Suppressor macrophage treated with lipopolysaccharide for 4 hours (primary cell): ENCODE data around the gene WDFY3.
A peak's percentile ranks its signal among the peaks of the same experiment; 100 is the strongest.

Experiments used
- DNase-seq: peaks from one replicate; pipeline ENCODE4 v3.0.0-alpha.2; 2020

The WDFY3 gene, protein sequence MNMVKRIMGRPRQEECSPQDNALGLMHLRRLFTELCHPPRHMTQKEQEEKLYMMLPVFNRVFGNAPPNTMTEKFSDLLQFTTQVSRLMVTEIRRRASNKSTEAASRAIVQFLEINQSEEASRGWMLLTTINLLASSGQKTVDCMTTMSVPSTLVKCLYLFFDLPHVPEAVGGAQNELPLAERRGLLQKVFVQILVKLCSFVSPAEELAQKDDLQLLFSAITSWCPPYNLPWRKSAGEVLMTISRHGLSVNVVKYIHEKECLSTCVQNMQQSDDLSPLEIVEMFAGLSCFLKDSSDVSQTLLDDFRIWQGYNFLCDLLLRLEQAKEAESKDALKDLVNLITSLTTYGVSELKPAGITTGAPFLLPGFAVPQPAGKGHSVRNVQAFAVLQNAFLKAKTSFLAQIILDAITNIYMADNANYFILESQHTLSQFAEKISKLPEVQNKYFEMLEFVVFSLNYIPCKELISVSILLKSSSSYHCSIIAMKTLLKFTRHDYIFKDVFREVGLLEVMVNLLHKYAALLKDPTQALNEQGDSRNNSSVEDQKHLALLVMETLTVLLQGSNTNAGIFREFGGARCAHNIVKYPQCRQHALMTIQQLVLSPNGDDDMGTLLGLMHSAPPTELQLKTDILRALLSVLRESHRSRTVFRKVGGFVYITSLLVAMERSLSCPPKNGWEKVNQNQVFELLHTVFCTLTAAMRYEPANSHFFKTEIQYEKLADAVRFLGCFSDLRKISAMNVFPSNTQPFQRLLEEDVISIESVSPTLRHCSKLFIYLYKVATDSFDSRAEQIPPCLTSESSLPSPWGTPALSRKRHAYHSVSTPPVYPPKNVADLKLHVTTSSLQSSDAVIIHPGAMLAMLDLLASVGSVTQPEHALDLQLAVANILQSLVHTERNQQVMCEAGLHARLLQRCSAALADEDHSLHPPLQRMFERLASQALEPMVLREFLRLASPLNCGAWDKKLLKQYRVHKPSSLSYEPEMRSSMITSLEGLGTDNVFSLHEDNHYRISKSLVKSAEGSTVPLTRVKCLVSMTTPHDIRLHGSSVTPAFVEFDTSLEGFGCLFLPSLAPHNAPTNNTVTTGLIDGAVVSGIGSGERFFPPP (N-terminal part only)

DNA sequence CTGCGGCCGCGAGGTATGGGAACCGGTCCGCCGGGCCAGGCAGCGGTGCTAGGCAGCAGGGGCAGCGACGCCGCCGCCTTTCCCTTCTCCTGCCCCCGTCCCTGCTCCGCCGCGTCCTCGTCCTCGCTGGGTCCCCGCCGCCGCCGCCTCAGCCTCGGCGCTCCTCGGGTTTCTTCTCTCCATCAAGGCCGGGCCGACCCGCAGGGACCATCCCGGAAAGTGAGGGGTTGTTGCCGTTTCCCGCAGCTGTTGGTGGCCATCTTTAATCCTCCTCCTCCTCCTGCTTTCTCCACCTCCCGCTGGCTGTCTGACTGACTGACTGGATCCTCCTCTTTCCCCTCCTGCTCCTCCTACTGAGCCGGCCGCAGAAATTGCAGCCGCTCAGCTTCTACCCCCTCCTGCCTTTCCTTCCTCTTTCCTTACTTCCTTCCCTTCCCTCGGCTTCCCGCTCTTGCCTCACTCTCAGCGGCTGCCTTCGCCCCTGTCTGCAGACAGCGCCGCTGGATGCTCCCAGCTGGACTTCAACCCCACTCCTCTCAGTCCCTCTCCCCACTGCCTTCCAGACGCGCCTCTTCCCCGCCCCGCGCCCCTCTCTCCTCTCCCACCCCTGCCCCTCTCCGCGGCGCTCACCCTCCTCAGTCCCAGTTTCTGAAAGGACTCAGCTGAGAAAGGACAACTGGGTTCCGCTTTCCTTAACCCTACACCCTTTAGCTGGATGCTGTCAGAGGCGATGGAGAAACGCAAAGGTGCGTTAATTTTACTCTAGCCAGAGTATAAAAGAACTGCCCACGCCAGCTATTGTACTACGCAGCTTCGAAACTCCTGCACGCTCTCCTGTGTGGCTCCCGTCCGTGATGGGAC, at the start of gene WDFY3:
TSS of gene WDFY3 (minus strand) at position 309 of the 861 bp plus-strand sequence. CDS start 106,099 bp downstream, outside the sequence.
- peak; percentile 93 for DNase-seq

DNA sequence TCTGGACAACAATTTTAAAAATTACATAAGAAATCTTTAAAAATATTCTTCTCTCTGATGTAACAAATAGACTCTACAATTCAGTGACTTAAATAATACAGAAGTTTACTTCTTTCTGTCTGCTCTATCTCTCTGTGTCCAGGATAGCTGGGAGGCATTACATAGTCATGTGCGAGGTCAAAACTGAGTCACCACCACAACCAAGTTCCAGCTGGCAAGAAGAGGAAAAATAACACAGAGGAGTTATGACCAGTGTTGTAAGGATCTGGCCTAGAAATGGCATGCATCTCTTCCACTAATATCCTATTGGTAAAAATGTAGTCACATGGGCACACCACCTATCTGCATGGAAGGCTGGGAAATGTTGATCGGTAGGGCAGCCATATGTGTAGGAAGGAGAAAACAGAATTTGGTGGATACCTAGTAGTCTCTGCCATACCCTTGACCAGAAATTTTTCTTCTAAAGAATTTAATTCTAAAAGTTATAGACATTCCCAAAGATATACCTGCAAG, 39.4 kb upstream of the WDFY3 start:
- DNase-seq: peak; percentile 5

DNA sequence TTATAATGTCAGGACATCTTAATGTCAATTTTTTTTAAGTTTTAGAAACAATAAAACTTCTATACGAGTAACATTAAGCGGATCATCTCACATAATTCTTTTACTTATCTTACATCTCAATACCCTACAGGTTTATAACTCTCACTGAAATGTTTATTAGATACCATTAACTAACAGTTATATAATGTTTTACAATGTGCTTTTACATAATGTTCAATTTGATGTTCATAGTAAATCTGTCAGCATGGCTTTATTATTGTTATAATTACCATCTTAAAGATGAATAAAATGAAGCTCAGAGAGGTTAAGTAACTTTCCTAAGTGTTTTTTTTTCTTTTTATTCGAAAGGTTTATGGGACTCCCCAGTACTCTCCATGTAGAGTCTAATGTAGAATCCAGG, 33.9 kb upstream of the WDFY3 start:
- DNase-seq: no peak

DNA sequence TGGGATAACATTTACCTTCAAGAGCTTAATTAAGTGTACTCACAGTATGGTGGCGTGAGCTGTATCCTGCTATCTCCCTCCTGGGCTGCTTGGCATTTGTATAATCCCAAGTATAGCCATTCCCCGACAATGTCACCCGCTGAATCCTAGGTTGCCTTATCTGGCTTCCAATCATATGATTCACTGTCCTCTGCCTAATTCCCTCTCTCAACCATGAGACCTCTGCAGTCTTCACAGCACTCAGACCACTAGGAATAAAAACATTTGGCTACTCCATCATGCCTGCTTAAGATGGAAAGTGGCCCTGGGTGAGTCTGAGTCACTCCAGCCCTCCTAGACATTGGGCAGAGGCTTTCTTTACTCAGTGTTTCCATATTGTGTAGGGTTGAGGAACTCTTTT, 28.9 kb upstream of the WDFY3 start:
- no peak for DNase-seq

DNA sequence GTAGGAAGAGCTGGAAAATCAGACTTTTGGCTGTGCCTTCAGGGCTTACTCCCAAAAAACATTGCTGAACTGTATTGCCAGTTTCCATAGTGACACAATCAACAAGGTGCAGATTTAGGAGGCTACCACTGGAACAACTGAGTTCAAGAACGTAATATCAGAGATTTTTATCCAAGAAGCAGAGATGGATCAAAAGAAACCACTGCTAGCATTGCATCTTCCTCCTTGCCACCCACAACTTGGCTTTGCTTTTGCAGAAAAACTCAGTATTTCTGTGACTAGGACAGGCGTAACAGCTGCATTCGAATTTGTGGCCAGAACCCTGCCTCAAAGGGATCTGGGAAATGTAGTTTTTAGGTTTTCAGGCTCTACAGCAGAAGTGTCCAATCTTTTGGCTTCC, 27.8 kb upstream of the WDFY3 start:
- no peak for DNase-seq

DNA sequence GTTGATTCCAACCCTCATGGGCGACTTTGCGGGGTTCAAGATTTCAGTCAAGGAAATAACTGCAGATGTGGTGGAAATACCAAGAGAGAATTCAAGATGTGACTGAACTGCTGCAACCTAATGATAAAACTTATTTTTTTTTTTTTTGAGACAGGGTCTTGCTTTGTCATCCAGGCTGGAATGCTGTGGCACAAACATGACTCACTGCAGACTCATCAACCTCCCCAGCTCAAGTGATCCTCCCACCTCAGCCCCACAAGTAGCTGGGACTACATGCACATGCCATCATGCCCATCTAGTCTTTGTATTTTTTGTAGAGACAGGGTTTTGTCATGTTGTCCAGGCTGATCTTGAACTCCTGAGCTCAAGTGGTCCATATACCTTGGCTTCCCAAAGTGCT, 19.5 kb upstream of the WDFY3 start:
- DNase-seq: no peak

DNA sequence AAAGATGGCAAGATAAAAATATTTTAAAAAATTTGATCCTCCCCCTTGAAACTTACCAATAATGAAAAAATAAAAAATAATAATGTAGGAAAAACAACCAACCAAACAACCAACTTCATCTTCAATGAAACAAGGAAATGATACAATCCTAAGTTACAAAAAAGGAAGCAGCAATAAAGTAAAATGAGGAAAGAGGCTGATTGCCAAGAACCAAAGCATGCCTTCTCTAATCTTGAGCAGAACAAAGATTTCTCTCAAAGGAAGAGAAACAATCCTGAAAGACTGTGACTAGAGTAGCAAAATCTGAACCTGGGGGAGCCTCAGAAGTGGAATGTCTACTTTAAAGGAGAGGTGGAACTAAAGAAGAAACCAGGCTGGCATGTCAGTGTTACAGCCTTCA, 10.9 kb upstream of the WDFY3 start:
- DNase-seq: peak; percentile 47

DNA sequence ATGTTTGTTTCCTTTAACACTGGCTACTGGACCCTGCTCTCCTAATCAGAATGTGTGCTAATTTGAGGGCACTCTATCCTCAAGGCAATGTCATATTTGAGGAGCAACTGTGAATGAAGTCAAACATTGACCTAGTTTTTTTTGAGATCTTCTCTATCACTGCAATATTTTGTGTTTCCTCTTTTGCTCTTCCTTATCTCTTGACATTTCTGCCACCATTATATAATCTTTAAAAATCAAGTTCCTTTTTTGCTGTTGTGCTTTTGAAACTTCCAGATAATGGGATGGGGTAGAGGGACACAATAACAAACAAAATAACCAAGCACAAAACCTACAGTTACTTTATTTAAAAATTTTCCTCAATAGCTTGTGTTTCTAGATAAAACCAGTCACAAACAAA, 7.4 kb upstream of the WDFY3 start:
- no peak for DNase-seq

DNA sequence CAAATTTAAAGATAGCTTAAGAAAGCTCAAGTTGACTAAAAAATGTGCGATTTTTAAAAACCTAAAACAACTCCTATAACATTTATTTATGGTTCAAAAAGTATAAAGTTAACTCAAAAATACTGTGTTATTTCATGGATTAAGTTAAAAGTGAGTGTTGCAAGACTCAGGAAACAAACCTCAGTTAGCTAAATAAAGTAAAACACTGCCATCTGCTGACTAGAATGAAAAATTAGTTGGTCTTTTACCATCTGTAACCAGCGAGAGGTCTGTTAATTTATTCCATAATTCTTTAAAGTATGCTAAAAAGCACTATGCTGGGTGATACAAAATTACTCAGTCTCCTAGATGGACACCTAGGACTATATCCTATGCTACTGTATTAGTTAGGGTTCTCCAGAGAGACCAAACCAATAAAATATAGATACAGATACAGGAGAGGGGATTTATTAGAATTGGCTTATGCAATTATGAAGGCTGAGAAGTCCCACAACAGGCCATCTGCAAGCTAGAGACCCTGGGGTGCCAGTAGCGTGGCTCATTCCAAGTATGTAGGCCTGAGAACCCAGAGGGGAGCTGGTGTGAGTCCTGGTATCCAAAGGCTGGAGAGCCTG, 4.9 kb upstream of the WDFY3 start:
- DNase-seq: peak; percentile 75

DNA sequence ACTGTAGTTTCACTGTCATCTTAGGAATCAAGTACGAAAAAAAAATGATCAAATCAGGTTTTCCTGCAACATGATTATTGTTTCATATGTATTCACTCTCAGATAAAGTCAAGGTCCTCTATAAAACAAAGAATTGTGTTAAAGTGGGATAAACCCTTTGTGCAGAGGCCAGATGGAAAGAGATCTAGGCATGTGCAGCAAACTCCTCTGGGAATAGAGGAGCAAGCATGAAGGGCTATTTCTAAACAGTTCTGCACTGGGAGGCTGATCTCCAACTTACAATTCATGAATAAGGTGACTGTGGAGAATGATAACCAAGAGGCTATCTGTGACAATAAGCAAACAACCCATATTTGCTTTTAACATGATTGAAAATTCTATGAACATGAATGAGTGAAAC, 2.4 kb upstream of the WDFY3 start:
- DNase-seq: no peak

DNA sequence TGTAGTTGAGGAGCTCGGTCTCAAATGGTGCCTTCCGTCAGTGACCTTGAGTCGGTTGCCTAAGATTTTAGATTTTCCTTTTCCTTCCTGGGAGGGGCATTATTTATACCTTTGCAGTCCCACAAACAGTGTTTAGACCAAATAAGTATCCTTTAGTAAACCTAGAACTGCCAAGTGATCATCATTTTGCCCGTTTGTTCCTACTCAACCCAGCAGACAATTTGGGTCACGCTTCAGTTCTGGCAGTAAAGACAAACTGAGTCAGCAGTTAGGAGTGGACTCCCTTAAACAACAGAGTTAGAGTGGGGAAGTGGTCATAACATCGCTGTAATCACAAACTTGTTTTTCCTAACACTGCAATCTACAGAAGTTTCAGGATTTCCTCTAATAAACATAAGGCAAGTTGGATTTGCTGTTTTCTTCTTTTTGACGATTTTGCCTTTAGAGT, 777 bp upstream of the WDFY3 start:
- peak; percentile 39 for DNase-seq

DNA sequence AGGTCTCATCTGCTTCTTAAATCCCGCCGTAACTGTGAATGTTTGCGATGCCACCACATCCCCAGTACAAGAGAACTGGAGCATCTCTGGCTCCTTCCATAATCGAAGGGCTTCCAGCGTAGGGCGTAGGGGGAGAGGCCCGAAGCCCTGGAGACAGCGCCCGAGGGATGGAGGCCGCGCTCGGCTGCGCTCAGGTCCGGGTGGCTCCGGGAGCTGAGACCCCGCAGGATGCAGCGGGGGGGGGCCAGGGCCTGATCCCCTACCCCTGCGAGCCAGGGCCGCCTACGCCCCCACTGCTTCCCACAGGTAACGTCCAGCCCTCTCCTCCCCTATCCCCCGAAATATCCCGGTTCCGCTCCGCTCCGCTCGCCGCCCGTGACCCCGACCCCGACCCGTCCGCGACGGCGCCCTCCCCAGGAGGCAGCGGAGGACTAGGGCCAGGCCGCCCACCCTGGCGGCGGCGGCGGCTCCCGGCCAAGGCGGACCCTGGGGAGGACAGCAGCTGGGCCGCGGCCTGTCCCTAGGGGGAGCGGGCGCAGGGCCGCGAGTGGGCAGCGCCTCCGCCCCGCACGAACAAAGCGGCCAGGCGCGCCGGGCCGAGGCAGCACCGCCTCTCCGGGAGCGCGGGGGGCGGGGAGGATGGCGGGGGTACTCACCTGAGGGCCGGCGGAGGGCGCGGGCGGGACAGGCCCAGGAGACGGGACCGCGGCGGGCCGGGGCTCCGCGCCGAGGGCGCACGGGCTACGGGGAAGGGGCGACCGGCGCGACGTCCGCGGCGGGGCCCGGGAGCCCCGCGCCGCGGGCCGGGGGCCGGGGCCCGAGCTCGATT, 723 bp downstream of the WDFY3 start:
- peak; percentile 51 for DNase-seq

DNA sequence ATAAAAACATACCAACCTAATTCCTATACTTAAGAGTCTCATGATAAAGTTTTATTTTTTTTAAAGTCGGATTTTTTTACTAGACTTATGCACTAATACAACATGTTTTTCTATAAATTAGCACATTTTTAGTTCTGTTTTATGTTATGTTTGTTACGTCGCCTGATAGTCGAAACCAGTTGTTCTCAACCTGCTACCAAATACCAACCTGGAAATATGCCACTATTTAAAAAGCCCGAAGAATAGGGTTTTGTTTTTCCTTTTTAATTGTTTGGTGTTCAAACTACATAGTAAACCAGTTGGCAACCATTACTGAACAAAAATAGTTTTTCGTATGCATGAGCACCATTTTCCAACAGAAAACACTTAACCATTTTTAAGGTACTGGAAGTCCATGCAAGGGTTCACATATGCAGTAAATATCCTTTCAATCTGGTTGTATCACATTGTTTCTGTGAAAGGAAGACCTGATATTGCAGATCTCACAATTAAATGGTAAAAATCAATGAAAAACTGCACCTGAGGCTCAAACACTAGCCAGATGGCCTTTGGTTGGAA, 1.4 kb downstream of the WDFY3 start:
- no peak for DNase-seq

DNA sequence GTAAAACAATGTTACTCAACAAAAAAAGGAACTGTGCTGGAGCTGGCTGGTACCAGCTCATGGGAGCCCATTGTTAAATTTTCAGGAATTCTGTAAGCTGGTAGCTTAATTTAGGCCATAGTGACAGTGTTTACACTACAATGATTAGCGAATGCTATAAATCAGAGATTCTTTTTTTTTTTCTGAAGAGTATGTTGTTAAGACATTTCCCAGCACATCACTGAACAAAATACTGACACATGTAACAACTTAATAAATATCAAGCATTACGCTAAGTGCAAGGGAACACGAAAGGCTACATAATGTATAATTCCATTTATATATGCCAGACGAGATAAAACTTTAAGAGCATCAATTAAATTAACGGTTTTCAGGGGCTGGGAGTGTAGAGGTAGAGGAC, 4.4 kb downstream of the WDFY3 start:
- DNase-seq: no peak

DNA sequence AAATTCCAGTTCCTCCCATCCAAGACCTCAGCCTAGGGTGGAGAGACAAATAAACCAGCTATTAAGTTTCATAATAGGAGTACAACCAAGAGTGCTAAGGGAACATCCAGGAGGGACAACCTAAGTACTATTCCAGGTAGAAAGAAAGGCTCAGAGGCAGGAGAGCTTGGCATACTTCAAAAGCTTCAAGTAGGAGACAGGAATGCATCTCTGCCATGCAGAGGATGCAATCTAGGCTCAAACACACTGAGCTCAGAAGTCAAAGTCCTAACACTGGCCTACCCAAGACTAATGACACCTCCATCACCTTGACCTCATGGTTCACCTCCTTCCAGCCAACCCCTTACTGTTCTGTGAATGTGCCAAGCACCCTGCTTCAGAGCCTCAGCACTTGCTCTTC, 8.1 kb downstream of the WDFY3 start:
- DNase-seq: no peak

DNA sequence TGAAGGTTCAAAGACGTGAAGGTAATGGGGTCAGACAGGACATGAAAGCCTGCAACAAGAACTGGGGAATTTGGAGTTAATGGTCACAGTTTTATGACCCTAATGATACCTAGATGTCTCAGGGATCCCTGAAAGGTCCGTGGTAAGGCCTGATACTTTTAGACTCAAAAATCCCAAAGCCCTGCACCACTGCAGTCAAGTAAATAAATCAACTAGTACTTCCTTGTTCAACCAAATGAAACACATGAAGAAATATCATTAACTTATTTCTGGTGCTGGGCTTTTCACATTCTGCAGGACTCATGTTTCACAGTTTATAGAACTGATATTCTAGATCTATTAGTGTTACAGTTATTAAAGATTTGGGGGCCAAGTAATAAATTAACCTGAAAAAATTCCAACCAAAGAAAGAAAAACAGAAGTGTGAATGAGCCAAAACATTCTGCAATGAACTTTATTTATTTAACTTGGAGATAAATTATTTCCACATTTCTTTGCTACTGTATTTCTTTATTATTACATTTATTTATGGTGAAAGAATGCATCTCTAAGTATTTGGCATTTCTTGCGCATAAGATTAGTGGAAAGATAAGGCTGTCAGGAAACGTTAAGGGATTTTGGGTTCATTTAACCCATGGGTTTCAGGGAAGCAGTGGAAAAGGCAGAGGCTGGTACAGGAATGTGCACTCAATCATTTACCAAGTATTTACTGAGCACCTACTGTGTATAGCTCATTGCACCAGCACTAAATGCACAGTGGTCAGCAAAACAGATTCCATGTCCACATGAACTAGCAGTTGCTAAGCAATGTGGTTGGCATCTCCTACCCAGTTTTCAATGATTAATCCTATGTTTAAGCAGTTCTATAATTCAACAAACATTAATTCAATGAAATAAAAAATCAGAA, 8.7 kb downstream of the WDFY3 start:
- no peak for DNase-seq

DNA sequence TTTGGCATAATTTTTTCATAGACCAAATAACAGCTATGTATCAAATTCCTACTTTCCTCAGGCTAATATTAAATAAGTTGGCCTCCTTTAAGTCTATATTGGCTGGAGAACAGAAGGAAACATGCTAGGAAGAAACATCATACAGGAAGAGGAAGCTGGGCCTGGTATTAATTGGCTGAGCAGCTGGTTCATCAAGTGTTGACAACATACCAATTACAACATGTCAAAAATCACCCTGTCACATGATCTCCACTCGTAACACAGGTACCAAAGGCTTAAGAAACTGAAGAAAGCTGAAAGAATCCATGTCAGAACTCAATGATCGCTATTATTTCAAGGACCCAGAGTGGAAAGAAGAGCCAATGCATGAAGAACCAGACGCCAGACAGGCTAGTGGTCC, 10.5 kb downstream of the WDFY3 start:
- DNase-seq: peak; percentile 21

DNA sequence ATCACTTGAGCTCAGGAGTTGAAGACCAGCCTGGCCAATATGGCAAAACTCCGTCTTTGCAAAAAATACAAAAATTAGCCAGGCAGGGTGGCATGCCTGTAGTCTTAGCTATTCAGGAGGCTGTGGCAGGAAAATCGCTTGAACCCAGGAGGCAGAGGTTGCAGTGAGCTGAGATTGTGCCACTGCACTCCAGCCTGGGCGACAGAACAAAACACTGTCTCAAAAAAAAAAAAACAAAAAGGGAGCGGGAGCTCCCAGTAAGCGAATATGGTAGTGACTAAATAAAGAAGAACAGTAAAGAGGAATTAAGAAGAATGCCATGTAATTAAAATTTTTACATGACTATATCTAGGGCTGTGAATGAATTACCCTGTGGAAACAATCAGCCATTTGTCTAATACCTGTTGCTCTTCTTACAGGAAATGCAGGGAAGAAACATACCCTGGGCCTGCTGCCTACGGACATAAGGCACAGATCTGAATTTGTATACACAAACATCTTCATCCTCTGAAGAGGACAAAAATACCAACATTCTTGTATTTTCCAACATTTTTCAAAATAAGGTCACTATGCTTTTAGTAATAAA, 11.4 kb downstream of the WDFY3 start:
- no peak for DNase-seq

DNA sequence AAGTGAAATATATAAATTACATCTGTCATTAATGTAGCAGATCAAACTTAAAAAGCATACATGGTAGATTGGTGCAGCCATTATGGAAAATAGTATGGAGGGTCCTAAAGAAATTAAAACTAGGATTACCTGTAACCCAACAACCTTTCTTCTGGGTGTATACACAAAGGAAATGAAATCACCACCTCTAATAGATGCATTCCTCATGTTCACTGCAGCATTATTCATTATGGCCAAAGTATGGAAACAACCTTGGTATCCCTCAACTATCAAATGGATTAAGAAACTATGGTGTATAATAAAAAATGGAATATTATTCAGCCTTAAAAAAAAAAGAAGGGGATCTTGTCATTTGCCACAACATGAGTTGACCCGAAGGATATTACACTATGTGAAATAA, 13.7 kb downstream of the WDFY3 start:
- no peak for DNase-seq
